ENCODE measurements around the gene TTC23L.

DNA sequence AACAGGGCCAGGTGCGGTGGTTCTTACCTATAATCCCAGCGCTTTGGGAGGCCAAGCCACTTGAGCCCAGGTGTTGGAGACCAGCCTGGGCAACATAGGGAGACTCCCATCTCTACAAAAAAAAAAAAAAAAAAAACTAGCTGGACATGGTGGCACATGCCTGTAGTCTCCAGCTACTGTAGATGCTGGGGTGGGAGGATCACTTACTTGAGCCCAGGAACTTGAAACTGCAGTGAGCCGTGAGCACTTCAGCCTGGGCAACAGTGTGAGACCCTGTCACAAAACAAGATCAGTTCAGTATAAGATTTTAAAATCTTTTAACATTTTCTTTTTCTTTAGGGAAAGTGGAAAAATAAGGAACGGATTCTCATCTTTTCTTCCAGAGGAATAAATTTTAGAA is 79.1 kb downstream of the TTC23L start:
- TF ChIP-seq JUNB (IDR thresholded peaks at IDR 0.05; ENCODE audit: unreplicated experiment) (no peak), REST (IDR thresholded peaks at IDR 0.05; ENCODE audit: unreplicated experiment) (no peak), CTCF (conservative IDR thresholded peaks at IDR 0.05; ENCODE audit: low read depth in 2 of 2) (no peak), CREB1 (CRISPR knock-in tag; IDR thresholded peaks at IDR 0.05; ENCODE audit: low read depth) (no peak), EZH2 (IDR thresholded peaks at IDR 0.05; ENCODE audit: low read depth, unreplicated experiment) (no peak), EZH2phosphoT487 (IDR thresholded peaks at IDR 0.05; ENCODE audit: unreplicated experiment) (no peak), STAT1 (IDR thresholded peaks at IDR 0.05; ENCODE audit: unreplicated experiment) (no peak), ZNF114 (CRISPR knock-in tag; IDR thresholded peaks at IDR 0.05) (no peak), POLR2AphosphoS5 (IDR thresholded peaks at IDR 0.05; ENCODE audit: low read depth) (no peak), ZNF331 (CRISPR knock-in tag; IDR thresholded peaks at IDR 0.05; ENCODE audit: low read depth) (no peak), NANOG (IDR thresholded peaks at IDR 0.05; ENCODE audit: borderline replicate concordance) (no peak)
- TF ChIP-seq, protein P1, sequence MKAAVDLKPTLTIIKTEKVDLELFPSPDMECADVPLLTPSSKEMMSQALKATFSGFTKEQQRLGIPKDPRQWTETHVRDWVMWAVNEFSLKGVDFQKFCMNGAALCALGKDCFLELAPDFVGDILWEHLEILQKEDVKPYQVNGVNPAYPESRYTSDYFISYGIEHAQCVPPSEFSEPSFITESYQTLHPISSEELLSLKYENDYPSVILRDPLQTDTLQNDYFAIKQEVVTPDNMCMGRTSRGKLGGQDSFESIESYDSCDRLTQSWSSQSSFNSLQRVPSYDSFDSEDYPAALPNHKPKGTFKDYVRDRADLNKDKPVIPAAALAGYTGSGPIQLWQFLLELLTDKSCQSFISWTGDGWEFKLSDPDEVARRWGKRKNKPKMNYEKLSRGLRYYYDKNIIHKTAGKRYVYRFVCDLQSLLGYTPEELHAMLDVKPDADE (IDR thresholded peaks at IDR 0.05), result no peak
